K562 (cell line): ENCODE results near the gene TMPO. TPM values are rescaled to one million over a fixed set of nuclear protein-coding genes. Genes with fewer than 3 reads are reported as not detected.

Experiments
- ASH1L ChIP-seq: fragments of 450-650 bp; IDR thresholded peaks from 2 replicates; pipeline ENCODE4 v1.6.1; 2018; ENCODE audit warnings: borderline replicate concordance, mild to moderate bottlenecking, low read depth; ENCODE audit not compliant: partially characterized antibody
- BACH1 ChIP-seq: fragments of 200-800 bp; sonication (Bioruptor generic); IDR thresholded peaks from 2 replicates; pipeline ENCODE4 v1.6.1; 2016; ENCODE audit warnings: missing genetic modification characterization, missing compliant biosample characterization
- BRF1 ChIP-seq: IDR thresholded peaks from 3 replicates; pipeline ENCODE4 v1.6.1; 2011; ENCODE audit warnings: borderline replicate concordance, mild to moderate bottlenecking; ENCODE audit not compliant: insufficient read length; ENCODE audit errors: extremely low read depth
- CHD2 ChIP-seq: IDR thresholded peaks from 2 replicates; pipeline ENCODE4 v1.6.1; 2011; ENCODE audit warnings: low read depth, low read length
- EP400 ChIP-seq: fragments of 450-650 bp; IDR thresholded peaks from 2 replicates; pipeline ENCODE4 v1.6.1; 2017; ENCODE audit warnings: antibody characterized with exemption, mild to moderate bottlenecking, moderate library complexity
- HDAC1 ChIP-seq, 2 experiments: fragments of 450-650 bp; IDR thresholded peaks; 2 replicates each; pipeline ENCODE4 v1.6.1; 2016 to 2017; ENCODE audit warnings: inconsistent platforms in 1 of 2, mild to moderate bottlenecking in 1 of 2, moderate library complexity in 1 of 2
- HDAC3 ChIP-seq: fragments of 450-650 bp; IDR thresholded peaks from 2 replicates; pipeline ENCODE4 v1.6.1; 2018; ENCODE audit warnings: borderline replicate concordance, mild to moderate bottlenecking, moderate library complexity; ENCODE audit not compliant: partially characterized antibody
- LEF1 ChIP-seq: fragments of 450-650 bp; IDR thresholded peaks from 2 replicates; pipeline ENCODE4 v1.6.1; 2016; ENCODE audit warnings: mild to moderate bottlenecking
- MAFF ChIP-seq: IDR thresholded peaks from 2 replicates; pipeline ENCODE4 v1.6.1; 2012; ENCODE audit warnings: low read length, improper control_type of control experiment
- MAFG ChIP-seq: fragments of 450-650 bp; conservative IDR thresholded peaks from 2 replicates; pipeline ENCODE4 v1.6.1; 2016; ENCODE audit warnings: missing genetic modification characterization, missing compliant biosample characterization
- MAFK ChIP-seq: IDR thresholded peaks from 2 replicates; pipeline ENCODE4 v1.6.1; 2011; ENCODE audit warnings: low read length, improper control_type of control experiment
- MTA3 ChIP-seq: fragments of 450-650 bp; formaldehyde crosslinking; IDR thresholded peaks from 2 replicates; pipeline ENCODE4 v1.6.1; 2017; ENCODE audit warnings: mild to moderate bottlenecking, borderline replicate concordance
- NCOA6 ChIP-seq: fragments of 450-650 bp; IDR thresholded peaks from 2 replicates; pipeline ENCODE4 v1.6.1; 2017; ENCODE audit warnings: mild to moderate bottlenecking
- NFE2 ChIP-seq: IDR thresholded peaks from 2 replicates; pipeline ENCODE4 v1.6.1; 2014; ENCODE audit warnings: antibody characterized with exemption, low read depth
- NR2C1 ChIP-seq, 2 experiments: fragments of 450-650 bp; IDR thresholded peaks; 2 replicates each; pipeline ENCODE4 v1.6.1; 2017; ENCODE audit warnings: mild to moderate bottlenecking in 2 of 2, antibody characterized with exemption in 1 of 2, inconsistent platforms in 1 of 2, missing compliant biosample characterization in 1 of 2, missing genetic modification characterization in 1 of 2
- NRF1 ChIP-seq, 2 experiments: fragments of 450-650 bp; IDR thresholded peaks in 1 of 2; conservative IDR thresholded peaks in 1 of 2; 2 replicates each; pipeline ENCODE4 v1.6.1; 2014; ENCODE audit warnings: mild to moderate bottlenecking in 2 of 2
- PCBP2 ChIP-seq: fragments of 200-400 bp; formaldehyde crosslinking; IDR thresholded peaks from 2 replicates; pipeline ENCODE4 v1.6.1; 2018; ENCODE audit warnings: low read length, low read depth, mild to moderate bottlenecking, moderate library complexity; ENCODE audit not compliant: poor library complexity, severe bottlenecking
- PHF20 ChIP-seq: fragments of 450-650 bp; IDR thresholded peaks from 2 replicates; pipeline ENCODE4 v1.6.1; 2018; ENCODE audit not compliant: partially characterized antibody
- ZNF140 ChIP-seq: fragments of 250-450 bp; sonication (Bioruptor Pico); IDR thresholded peaks from 2 replicates; pipeline ENCODE4 v1.8.0; 2021; ENCODE audit warnings: moderate library complexity, mild to moderate bottlenecking, inconsistent platforms
- ZNF316 ChIP-seq: fragments of 450-650 bp; IDR thresholded peaks from 2 replicates; pipeline ENCODE4 v1.6.1; 2016
- polyA plus RNA-seq, 8 experiments: library from polyadenylated mRNA; depleted of rRNA in 4 of 8; stranded (reverse) in 5 of 8; unstranded in 3 of 8; fragments of >200 nt; fragmentation: Nextera tagmentation in 2 of 8; fragmentation: Illumina TruSeq in 1 of 8; extraction: Ambion mirVana in 2 of 8; extraction: Trizol in 1 of 8; gene quantifications; 2 replicates each; pipeline versions ENCODE4 v1.2.1 to v1.2.3, GENCODE V29; 2011 to 2014; ENCODE audit warnings: inconsistent platforms in 1 of 8, missing spikeins in 1 of 8
- total RNA-seq, 7 experiments: library from RNA; depleted of rRNA in 6 of 7; stranded (reverse); fragments of >200 nt in 6 of 7; fragmentation: Illumina TruSeq in 2 of 7; extraction: Trizol in 2 of 7; gene quantifications; 2 replicates each; pipeline versions ENCODE4 v1.2.1 to v1.2.3, GENCODE V29; 2011 to 2021; ENCODE audit warnings: low replicate concordance in 1 of 7
- TF ChIP-seq, protein P1 (sequence below): fragments of 450-650 bp; IDR thresholded peaks from 2 replicates; pipeline ENCODE4 v1.6.1; 2016; ENCODE audit warnings: borderline replicate concordance
- TF ChIP-seq, protein P2 (sequence below), 2 experiments: fragments of 450-650 bp in 1 of 2; sonication (generic) in 1 of 2; formaldehyde crosslinking in 1 of 2; IDR thresholded peaks in 1 of 2; conservative IDR thresholded peaks in 1 of 2; 2 replicates each; pipeline versions ENCODE4 v1.6.1 to v1.8.1; 2016 to 2023; ENCODE audit warnings: mild to moderate bottlenecking in 2 of 2, moderate library complexity in 2 of 2, inconsistent platforms in 1 of 2, missing genetic modification reagents in 1 of 2
- TF ChIP-seq, protein P3 (sequence below), 2 experiments: fragments of 150-350 bp in 1 of 2; IDR thresholded peaks; 2 replicates each; pipeline ENCODE4 v1.6.1; 2012 to 2016; ENCODE audit warnings: low read depth in 2 of 2, low read length in 2 of 2, mild to moderate bottlenecking in 1 of 2, moderate library complexity in 1 of 2

The TMPO gene
- total and polyA plus RNA-seq, 9 of the 15 experiments (the other 6 are each of a cell fraction or from before 2014, with no cell fraction given), result 62.1 to 263 (median 182) TPM

DNA sequence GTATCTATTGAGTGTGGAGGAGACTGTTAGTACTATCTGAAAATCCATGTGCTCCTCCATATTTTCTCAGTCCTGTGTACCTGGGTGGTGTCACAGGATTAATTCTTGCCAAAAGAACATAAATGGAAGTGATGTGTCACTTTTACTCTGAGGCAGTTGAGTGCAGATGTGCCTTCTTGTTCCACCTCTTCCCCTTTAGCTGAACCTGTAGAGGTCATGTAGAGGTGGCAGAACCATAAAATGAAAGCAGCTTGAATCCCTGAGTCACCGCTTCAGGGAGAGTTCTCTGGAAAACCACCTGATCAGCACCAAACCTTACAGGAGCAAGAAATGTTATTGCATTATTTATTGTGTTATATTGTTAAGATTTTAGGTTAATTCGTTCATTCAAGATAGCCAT is 63.4 kb downstream of the TMPO start (continued):
- TF ChIP-seq, protein P1, sequence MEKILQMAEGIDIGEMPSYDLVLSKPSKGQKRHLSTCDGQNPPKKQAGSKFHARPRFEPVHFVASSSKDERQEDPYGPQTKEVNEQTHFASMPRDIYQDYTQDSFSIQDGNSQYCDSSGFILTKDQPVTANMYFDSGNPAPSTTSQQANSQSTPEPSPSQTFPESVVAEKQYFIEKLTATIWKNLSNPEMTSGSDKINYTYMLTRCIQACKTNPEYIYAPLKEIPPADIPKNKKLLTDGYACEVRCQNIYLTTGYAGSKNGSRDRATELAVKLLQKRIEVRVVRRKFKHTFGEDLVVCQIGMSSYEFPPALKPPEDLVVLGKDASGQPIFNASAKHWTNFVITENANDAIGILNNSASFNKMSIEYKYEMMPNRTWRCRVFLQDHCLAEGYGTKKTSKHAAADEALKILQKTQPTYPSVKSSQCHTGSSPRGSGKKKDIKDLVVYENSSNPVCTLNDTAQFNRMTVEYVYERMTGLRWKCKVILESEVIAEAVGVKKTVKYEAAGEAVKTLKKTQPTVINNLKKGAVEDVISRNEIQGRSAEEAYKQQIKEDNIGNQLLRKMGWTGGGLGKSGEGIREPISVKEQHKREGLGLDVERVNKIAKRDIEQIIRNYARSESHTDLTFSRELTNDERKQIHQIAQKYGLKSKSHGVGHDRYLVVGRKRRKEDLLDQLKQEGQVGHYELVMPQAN, result 0 out of 2 replicates have a peak, but pooled peaks have one; percentile 23
- peak; percentile 68; the same call in 1 of the 2 replicates for TF ChIP-seq BACH1 (tag)
- TF ChIP-seq NCOA6, result 0 out of 2 replicates have a peak, but pooled peaks have one; percentile 22
- no peak for TF ChIP-seq CHD2
- peak; percentile 76; the same call in 1 of the 2 replicates for TF ChIP-seq LEF1
- TF ChIP-seq ASH1L, result no peak
- 0 out of 4 replicates have a peak, but pooled peaks of 1 of the 2 experiments have one; percentile 20 for TF ChIP-seq NRF1 (conservative IDR thresholded peaks at IDR 0.05 in 1 of 2, IDR thresholded peaks at IDR 0.05 in 1 of 2)
- peak; percentile 63 for TF ChIP-seq MAFK
- no peak for TF ChIP-seq ZNF140 (CRISPR knock-in tag)
- TF ChIP-seq MAFF, result peak; percentile 70
- TF ChIP-seq, protein P2, sequence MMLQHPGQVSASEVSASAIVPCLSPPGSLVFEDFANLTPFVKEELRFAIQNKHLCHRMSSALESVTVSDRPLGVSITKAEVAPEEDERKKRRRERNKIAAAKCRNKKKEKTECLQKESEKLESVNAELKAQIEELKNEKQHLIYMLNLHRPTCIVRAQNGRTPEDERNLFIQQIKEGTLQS (IDR thresholded peaks at IDR 0.05), result 0 out of 2 replicates have a peak, but pooled peaks have one; percentile 23
- TF ChIP-seq, protein P2 (CRISPR knock-in tag; conservative IDR thresholded peaks at IDR 0.05), result no peak
- 0 out of 2 replicates have a peak, but pooled peaks have one; percentile 31 for TF ChIP-seq MTA3
- peak in 1 of 2 experiments; percentile 32; a peak in 1 of 4 replicates for TF ChIP-seq HDAC1 (IDR thresholded peaks at IDR 0.05)
- TF ChIP-seq BRF1, result no peak
- TF ChIP-seq NR2C1 (IDR thresholded peaks at IDR 0.05), result peak; percentile 59; the same call in 1 of the 2 replicates
- TF ChIP-seq NR2C1 (tag; IDR thresholded peaks at IDR 0.05), result peak; percentile 69
- TF ChIP-seq MAFG (tag), result peak; percentile 82
- TF ChIP-seq HDAC3, result peak; percentile 16
- TF ChIP-seq ZNF316, result peak; percentile 88
- TF ChIP-seq PHF20, result no peak
- TF ChIP-seq, protein P3, sequence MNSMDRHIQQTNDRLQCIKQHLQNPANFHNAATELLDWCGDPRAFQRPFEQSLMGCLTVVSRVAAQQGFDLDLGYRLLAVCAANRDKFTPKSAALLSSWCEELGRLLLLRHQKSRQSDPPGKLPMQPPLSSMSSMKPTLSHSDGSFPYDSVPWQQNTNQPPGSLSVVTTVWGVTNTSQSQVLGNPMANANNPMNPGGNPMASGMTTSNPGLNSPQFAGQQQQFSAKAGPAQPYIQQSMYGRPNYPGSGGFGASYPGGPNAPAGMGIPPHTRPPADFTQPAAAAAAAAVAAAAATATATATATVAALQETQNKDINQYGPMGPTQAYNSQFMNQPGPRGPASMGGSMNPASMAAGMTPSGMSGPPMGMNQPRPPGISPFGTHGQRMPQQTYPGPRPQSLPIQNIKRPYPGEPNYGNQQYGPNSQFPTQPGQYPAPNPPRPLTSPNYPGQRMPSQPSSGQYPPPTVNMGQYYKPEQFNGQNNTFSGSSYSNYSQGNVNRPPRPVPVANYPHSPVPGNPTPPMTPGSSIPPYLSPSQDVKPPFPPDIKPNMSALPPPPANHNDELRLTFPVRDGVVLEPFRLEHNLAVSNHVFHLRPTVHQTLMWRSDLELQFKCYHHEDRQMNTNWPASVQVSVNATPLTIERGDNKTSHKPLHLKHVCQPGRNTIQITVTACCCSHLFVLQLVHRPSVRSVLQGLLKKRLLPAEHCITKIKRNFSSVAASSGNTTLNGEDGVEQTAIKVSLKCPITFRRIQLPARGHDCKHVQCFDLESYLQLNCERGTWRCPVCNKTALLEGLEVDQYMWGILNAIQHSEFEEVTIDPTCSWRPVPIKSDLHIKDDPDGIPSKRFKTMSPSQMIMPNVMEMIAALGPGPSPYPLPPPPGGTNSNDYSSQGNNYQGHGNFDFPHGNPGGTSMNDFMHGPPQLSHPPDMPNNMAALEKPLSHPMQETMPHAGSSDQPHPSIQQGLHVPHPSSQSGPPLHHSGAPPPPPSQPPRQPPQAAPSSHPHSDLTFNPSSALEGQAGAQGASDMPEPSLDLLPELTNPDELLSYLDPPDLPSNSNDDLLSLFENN (IDR thresholded peaks at IDR 0.05; ENCODE audit: low read depth in 2 of 2, low read length in 2 of 2), result 0 out of 4 replicates have a peak, but pooled peaks of 1 of the 2 experiments have one; percentile 6
- no peak for TF ChIP-seq PCBP2
- TF ChIP-seq EP400, result peak; percentile 33; the same call in 1 of the 2 replicates
- peak; percentile 88 for TF ChIP-seq NFE2
